K562 (cell line): ENCODE results near the gene UBQLN3. TPM values are rescaled to one million over a fixed set of nuclear protein-coding genes. Genes with fewer than 3 reads are reported as not detected.

Source experiments
- MGA ChIP-seq: fragments of 450-650 bp; IDR thresholded peaks from 2 replicates; pipeline ENCODE4 v1.6.1; 2016; ENCODE audit warnings: mild to moderate bottlenecking, moderate library complexity
- ZNF165 ChIP-seq: fragments of 250-450 bp; sonication (Bioruptor Pico); IDR thresholded peaks from 2 replicates; pipeline ENCODE4 v1.4.0; 2020; ENCODE audit warnings: borderline replicate concordance
- ZSCAN32 ChIP-seq: fragments of 450-650 bp; formaldehyde crosslinking; IDR thresholded peaks from 2 replicates; pipeline ENCODE4 v1.4.0; 2020; ENCODE audit warnings: mild to moderate bottlenecking, moderate library complexity
- polyA plus RNA-seq, 8 experiments: library from polyadenylated mRNA; depleted of rRNA in 4 of 8; stranded (reverse) in 5 of 8; unstranded in 3 of 8; fragments of >200 nt; fragmentation: Nextera tagmentation in 2 of 8; fragmentation: Illumina TruSeq in 1 of 8; extraction: Ambion mirVana in 2 of 8; extraction: Trizol in 1 of 8; gene quantifications; 2 replicates each; pipeline versions ENCODE4 v1.2.1 to v1.2.3, GENCODE V29; 2011 to 2014; ENCODE audit warnings: inconsistent platforms in 1 of 8, missing spikeins in 1 of 8
- total RNA-seq, 7 experiments: library from RNA; depleted of rRNA in 6 of 7; stranded (reverse); fragments of >200 nt in 6 of 7; fragmentation: Illumina TruSeq in 2 of 7; extraction: Trizol in 2 of 7; gene quantifications; 2 replicates each; pipeline versions ENCODE4 v1.2.1 to v1.2.3, GENCODE V29; 2011 to 2021; ENCODE audit warnings: low replicate concordance in 1 of 7

The UBQLN3 gene
- total and polyA plus RNA-seq, 9 of the 15 experiments (the other 6 are each of a cell fraction or from before 2014, with no cell fraction given): 0.01 to 0.27 TPM; not detected in 7

GRCh38 chr11:5548440-5548839, 38.7 kb upstream of the UBQLN3 start, which contains the start of gene OR52H1 (continued):
- TF ChIP-seq MGA (no peak), ZNF165 (CRISPR knock-in tag) (no peak), ZSCAN32 (CRISPR knock-in tag) (no peak)
